ENCODE results near the gene SH3TC1. TPM values are rescaled to one million over a fixed set of nuclear protein-coding genes. Genes with fewer than 3 reads are reported as not detected.

The SH3TC1 gene
- total and polyA plus RNA-seq, 2 of the 13 experiments (the other 11 are each of a cell fraction or from before 2014, with no cell fraction given), result 14.9 to 21.8 TPM

DNA sequence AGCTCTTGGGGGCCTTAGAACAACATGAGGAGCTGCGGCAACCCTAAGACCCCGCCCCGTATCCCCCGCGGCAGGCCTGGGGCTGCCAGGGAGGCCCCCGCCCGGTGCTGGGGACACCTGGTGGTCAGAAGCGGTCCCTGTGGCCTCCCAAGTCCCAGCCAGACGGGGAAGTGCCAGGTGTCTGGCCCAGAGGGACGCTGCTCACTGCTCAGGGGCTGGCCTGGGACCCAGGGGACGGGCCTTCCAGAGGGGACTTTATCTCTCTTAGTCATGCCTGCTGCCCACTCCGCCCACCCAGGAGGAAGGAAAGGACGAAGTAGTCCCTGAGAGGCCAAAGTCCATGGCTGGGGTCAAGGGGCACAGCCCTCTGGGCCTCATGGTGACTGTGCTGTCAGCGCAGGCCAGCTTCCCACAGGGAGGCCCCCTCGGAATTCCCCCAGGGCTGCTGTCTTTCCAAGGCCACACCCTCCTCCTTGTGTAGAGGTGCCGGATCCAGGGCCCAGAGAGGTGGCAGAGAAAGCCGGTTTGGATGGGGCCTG, 39.5 kb downstream of the SH3TC1 start (continued):
- TF ChIP-seq, protein P1, sequence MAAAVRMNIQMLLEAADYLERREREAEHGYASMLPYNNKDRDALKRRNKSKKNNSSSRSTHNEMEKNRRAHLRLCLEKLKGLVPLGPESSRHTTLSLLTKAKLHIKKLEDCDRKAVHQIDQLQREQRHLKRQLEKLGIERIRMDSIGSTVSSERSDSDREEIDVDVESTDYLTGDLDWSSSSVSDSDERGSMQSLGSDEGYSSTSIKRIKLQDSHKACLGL (CRISPR knock-in tag; IDR thresholded peaks at IDR 0.05), result 0 out of 2 replicates have a peak, but pooled peaks have one; percentile 26
- TF ChIP-seq ERF (CRISPR knock-in tag; IDR thresholded peaks at IDR 0.05) (no peak), ZNF670 (CRISPR knock-in tag; IDR thresholded peaks at IDR 0.05; ENCODE audit: borderline replicate concordance) (0 out of 2 replicates have a peak, but pooled peaks have one; percentile 52), SMAD3 (CRISPR knock-in tag; IDR thresholded peaks at IDR 0.05) (no peak), HNRNPL (IDR thresholded peaks at IDR 0.05; ENCODE audit: low read depth, low read length) (peak; percentile 74), RARA (CRISPR knock-in tag; IDR thresholded peaks at IDR 0.05) (peak; percentile 64), HNF4A (CRISPR knock-in tag; IDR thresholded peaks at IDR 0.05) (peak; percentile 95), ZNF331 (CRISPR knock-in tag; IDR thresholded peaks at IDR 0.05) (0 out of 2 replicates have a peak, but pooled peaks have one; percentile 18), ZNF292 (CRISPR knock-in tag; IDR thresholded peaks at IDR 0.05; ENCODE audit: borderline replicate concordance, low read depth) (peak; percentile 68; the same call in 1 of the 2 replicates), IKZF4 (CRISPR knock-in tag; IDR thresholded peaks at IDR 0.05; ENCODE audit: borderline replicate concordance, low read depth, not compliant biosample characterization) (no peak), ZNF441 (CRISPR knock-in tag; IDR thresholded peaks at IDR 0.05; ENCODE audit: borderline replicate concordance) (no peak), ETV5 (CRISPR knock-in tag; IDR thresholded peaks at IDR 0.05; ENCODE audit: borderline replicate concordance) (peak; percentile 28; the same call in 1 of the 2 replicates), MYC (CRISPR knock-in tag; IDR thresholded peaks at IDR 0.05; ENCODE audit: borderline replicate concordance) (peak; percentile 69)
- TF ChIP-seq, protein P2, sequence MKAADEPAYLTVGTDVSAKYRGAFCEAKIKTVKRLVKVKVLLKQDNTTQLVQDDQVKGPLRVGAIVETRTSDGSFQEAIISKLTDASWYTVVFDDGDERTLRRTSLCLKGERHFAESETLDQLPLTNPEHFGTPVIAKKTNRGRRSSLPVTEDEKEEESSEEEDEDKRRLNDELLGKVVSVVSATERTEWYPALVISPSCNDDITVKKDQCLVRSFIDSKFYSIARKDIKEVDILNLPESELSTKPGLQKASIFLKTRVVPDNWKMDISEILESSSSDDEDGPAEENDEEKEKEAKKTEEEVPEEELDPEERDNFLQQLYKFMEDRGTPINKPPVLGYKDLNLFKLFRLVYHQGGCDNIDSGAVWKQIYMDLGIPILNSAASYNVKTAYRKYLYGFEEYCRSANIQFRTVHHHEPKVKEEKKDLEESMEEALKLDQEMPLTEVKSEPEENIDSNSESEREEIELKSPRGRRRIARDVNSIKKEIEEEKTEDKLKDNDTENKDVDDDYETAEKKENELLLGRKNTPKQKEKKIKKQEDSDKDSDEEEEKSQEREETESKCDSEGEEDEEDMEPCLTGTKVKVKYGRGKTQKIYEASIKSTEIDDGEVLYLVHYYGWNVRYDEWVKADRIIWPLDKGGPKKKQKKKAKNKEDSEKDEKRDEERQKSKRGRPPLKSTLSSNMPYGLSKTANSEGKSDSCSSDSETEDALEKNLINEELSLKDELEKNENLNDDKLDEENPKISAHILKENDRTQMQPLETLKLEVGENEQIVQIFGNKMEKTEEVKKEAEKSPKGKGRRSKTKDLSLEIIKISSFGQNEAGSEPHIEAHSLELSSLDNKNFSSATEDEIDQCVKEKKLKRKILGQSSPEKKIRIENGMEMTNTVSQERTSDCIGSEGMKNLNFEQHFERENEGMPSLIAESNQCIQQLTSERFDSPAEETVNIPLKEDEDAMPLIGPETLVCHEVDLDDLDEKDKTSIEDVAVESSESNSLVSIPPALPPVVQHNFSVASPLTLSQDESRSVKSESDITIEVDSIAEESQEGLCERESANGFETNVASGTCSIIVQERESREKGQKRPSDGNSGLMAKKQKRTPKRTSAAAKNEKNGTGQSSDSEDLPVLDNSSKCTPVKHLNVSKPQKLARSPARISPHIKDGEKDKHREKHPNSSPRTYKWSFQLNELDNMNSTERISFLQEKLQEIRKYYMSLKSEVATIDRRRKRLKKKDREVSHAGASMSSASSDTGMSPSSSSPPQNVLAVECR (CRISPR knock-in tag; IDR thresholded peaks at IDR 0.05; ENCODE audit: borderline replicate concordance), result peak; percentile 65; the same call in 1 of the 2 replicates
- TF ChIP-seq, protein P3, sequence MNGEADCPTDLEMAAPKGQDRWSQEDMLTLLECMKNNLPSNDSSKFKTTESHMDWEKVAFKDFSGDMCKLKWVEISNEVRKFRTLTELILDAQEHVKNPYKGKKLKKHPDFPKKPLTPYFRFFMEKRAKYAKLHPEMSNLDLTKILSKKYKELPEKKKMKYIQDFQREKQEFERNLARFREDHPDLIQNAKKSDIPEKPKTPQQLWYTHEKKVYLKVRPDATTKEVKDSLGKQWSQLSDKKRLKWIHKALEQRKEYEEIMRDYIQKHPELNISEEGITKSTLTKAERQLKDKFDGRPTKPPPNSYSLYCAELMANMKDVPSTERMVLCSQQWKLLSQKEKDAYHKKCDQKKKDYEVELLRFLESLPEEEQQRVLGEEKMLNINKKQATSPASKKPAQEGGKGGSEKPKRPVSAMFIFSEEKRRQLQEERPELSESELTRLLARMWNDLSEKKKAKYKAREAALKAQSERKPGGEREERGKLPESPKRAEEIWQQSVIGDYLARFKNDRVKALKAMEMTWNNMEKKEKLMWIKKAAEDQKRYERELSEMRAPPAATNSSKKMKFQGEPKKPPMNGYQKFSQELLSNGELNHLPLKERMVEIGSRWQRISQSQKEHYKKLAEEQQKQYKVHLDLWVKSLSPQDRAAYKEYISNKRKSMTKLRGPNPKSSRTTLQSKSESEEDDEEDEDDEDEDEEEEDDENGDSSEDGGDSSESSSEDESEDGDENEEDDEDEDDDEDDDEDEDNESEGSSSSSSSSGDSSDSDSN (CRISPR knock-in tag; IDR thresholded peaks at IDR 0.05), result peak; percentile 45; the same call in 1 of the 2 replicates
- TF ChIP-seq, protein P4, sequence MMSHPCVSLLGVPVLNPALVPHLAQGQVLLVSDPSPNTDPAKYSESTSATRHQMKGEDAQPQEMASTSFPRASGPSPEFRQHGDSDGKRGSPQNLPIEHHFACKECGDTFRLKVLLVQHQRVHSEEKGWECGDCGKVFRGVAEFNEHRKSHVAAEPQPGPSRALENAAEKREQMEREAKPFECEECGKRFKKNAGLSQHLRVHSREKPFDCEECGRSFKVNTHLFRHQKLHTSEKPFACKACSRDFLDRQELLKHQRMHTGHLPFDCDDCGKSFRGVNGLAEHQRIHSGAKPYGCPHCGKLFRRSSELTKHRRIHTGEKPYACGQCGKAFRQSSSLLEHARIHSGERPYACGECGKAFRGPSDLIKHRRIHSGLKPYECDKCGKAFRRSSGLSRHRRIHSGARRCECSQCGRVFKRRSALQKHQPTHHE (CRISPR knock-in tag; IDR thresholded peaks at IDR 0.05; ENCODE audit: borderline replicate concordance), result no peak
- TF ChIP-seq, protein P5, sequence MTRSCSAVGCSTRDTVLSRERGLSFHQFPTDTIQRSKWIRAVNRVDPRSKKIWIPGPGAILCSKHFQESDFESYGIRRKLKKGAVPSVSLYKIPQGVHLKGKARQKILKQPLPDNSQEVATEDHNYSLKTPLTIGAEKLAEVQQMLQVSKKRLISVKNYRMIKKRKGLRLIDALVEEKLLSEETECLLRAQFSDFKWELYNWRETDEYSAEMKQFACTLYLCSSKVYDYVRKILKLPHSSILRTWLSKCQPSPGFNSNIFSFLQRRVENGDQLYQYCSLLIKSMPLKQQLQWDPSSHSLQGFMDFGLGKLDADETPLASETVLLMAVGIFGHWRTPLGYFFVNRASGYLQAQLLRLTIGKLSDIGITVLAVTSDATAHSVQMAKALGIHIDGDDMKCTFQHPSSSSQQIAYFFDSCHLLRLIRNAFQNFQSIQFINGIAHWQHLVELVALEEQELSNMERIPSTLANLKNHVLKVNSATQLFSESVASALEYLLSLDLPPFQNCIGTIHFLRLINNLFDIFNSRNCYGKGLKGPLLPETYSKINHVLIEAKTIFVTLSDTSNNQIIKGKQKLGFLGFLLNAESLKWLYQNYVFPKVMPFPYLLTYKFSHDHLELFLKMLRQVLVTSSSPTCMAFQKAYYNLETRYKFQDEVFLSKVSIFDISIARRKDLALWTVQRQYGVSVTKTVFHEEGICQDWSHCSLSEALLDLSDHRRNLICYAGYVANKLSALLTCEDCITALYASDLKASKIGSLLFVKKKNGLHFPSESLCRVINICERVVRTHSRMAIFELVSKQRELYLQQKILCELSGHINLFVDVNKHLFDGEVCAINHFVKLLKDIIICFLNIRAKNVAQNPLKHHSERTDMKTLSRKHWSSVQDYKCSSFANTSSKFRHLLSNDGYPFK (CRISPR knock-in tag; IDR thresholded peaks at IDR 0.05; ENCODE audit: borderline replicate concordance), result 0 out of 2 replicates have a peak, but pooled peaks have one; percentile 22

Measured in HepG2 (cell line).